ENCODE data around the gene PDE11A. TPM values are rescaled to one million over a fixed set of nuclear protein-coding genes. Genes with fewer than 3 reads are reported as not detected.

The PDE11A gene
- total RNA-seq, 1 experiment from 2014 or later, result not detected

GRCh38 chr2:177784745-177785067 lies 287.9 kb downstream of the PDE11A start:
- Mint-ChIP-seq H3K4me3 (ENCODE audit: unreplicated experiment) (no peak overlapping the region), H3K36me3 (ENCODE audit: insufficient read depth, unreplicated experiment) (no peaks in the 10 kb centered on the region), H3K4me1 (ENCODE audit: insufficient read depth, unreplicated experiment) (no peaks in the 10 kb centered on the region), H3K27me3 (ENCODE audit: insufficient read depth, unreplicated experiment) (no peaks in the 10 kb centered on the region), H3K27ac (ENCODE audit: low read depth, unreplicated experiment) (no peak overlapping the region), H3K9me3 (ENCODE audit: unreplicated experiment) (no peaks in the 10 kb centered on the region)
- CTCF ChIA-PET, result interaction anchor here (1.1 kb wide), 1 partner anchor 199 kb away, joined by 3 read pairs; no protein-coding TSS in a partner anchor
- no TSS peak for BruUV-seq (replicated peaks)
- intact Hi-C loops (cut with micrococcal nuclease), result no loop called here
- POLR2A ChIA-PET, result no interaction called here
- DNase-seq (ENCODE audit: unreplicated experiment), result no peak
- no peak for TF ChIP-seq CTCF (IDR thresholded peaks at IDR 0.05; ENCODE audit: unreplicated experiment)

GRCh38 chr2:177783835-177784744 lies 288.5 kb downstream of the PDE11A start:
- Mint-ChIP-seq H3K9me3 (ENCODE audit: unreplicated experiment) (no peaks in the 10 kb centered on the region), H3K27me3 (ENCODE audit: insufficient read depth, unreplicated experiment) (no peaks in the 10 kb centered on the region), H3K36me3 (ENCODE audit: insufficient read depth, unreplicated experiment) (no peaks in the 10 kb centered on the region), H3K4me3 (ENCODE audit: unreplicated experiment) (no peak overlapping the region), H3K27ac (ENCODE audit: low read depth, unreplicated experiment) (no peak overlapping the region), H3K4me1 (ENCODE audit: insufficient read depth, unreplicated experiment) (no peaks in the 10 kb centered on the region)
- ChIA-PET POLR2A (no interaction called here), CTCF (interaction anchor here (1.1 to 1.6 kb wide), 2 partner anchors 15 to 199 kb away, joined by 3 to 5 read pairs; no protein-coding TSS in a partner anchor)
- DNase-seq (ENCODE audit: unreplicated experiment), result no peak
- BruUV-seq (replicated peaks), result no TSS peak
- no peak for TF ChIP-seq CTCF (IDR thresholded peaks at IDR 0.05; ENCODE audit: unreplicated experiment)
- intact Hi-C loops (cut with micrococcal nuclease), result no loop called here

- ChIA-PET CTCF (interaction anchor here (1.6 kb wide), 1 partner anchor 16 kb away, joined by 5 read pairs; no protein-coding TSS in a partner anchor), POLR2A (no interaction called here)
- no peak overlapping the region for H3K27ac Mint-ChIP-seq (ENCODE audit: low read depth, unreplicated experiment)
- DNase-seq (ENCODE audit: unreplicated experiment), result no peak
- no peak overlapping the region for H3K4me3 Mint-ChIP-seq (ENCODE audit: unreplicated experiment)
- no peaks in the 10 kb centered on the region for H3K36me3 Mint-ChIP-seq (ENCODE audit: insufficient read depth, unreplicated experiment)
- intact Hi-C loops (cut with micrococcal nuclease), result no loop called here
- no peak for TF ChIP-seq CTCF (IDR thresholded peaks at IDR 0.05; ENCODE audit: unreplicated experiment)
- no peaks in the 10 kb centered on the region for H3K4me1 Mint-ChIP-seq (ENCODE audit: insufficient read depth, unreplicated experiment)
- no peaks in the 10 kb centered on the region for H3K9me3 Mint-ChIP-seq (ENCODE audit: unreplicated experiment)
- BruUV-seq (replicated peaks), result no TSS peak
- H3K27me3 Mint-ChIP-seq (ENCODE audit: insufficient read depth, unreplicated experiment), result no peaks in the 10 kb centered on the region
Observed at GRCh38 chr2:177783091-177783490, 289.5 kb downstream of the PDE11A start.

DNA sequence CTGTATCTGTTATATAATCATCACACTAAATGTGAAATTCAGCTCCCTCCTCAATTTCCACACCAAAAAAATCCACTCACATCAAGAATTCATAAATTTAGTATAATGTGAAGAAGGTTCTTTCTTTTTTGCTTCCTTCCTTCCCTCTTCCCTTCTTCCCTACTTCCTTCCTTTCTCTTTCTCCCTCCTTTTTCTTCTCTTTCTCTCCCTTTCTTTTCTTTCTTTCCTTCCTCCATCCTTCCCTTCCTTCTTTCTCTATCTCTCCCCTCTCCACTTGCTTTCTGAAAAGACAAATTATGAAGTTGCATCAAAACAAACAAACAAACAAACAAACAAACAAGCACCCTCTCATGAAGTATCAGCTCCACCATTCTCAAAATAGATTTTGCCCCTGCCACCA lies 290.0 kb downstream of the PDE11A start:
- Mint-ChIP-seq H3K36me3 (ENCODE audit: insufficient read depth, unreplicated experiment) (no peaks in the 10 kb centered on the region), H3K4me3 (ENCODE audit: unreplicated experiment) (no peak overlapping the region), H3K27me3 (ENCODE audit: insufficient read depth, unreplicated experiment) (no peaks in the 10 kb centered on the region), H3K9me3 (ENCODE audit: unreplicated experiment) (no peaks in the 10 kb centered on the region), H3K4me1 (ENCODE audit: insufficient read depth, unreplicated experiment) (no peaks in the 10 kb centered on the region), H3K27ac (ENCODE audit: low read depth, unreplicated experiment) (no peak overlapping the region)
- DNase-seq (ENCODE audit: unreplicated experiment), result no peak
- intact Hi-C loops (cut with micrococcal nuclease), result no loop called here
- TF ChIP-seq CTCF (IDR thresholded peaks at IDR 0.05; ENCODE audit: unreplicated experiment), result no peak
- CTCF ChIA-PET, result no interaction called here
- no TSS peak for BruUV-seq (replicated peaks)
- POLR2A ChIA-PET, result no interaction called here

All from MCF 10A (cell line).